ENCODE data around the gene FIGN. TPM values are rescaled to one million over a fixed set of nuclear protein-coding genes. Genes with fewer than 3 reads are reported as not detected.

The FIGN gene
- total and polyA plus RNA-seq, 2 of the 8 experiments (the other 6 are each of a cell fraction or from before 2014, with no cell fraction given), result 5.0 to 22.8 TPM

GRCh38 chr2:163571423-163572102 lies 164.2 kb downstream of the FIGN start:
- no peak overlapping the region for H3K56ac ChIP-seq (replicated peaks; ENCODE audit: insufficient read length, low read depth, low read length)
- H3K27ac ChIP-seq (ENCODE audit: low read depth, low read length), result no peak overlapping the region
- H4K91ac ChIP-seq (replicated peaks; ENCODE audit: insufficient read length, low read length), result no peak overlapping the region
- no peaks in the 10 kb centered on the region; a peak in 1 of 7 replicates for H3K27me3 ChIP-seq (replicated peaks in 1 of 4; ENCODE audit: control insufficient read depth in 3 of 4, extremely low read depth in 1 of 4, insufficient read depth in 3 of 4, low read length in 3 of 4)
- H3K18ac ChIP-seq (ENCODE audit: extremely low read depth, low read length), result no peak overlapping the region
- no peak overlapping the region for H2AK5ac ChIP-seq (ENCODE audit: low read depth, low read length)
- H2BK120ac ChIP-seq (replicated peaks; ENCODE audit: low read depth, low read length), result no peak overlapping the region
- H2BK12ac ChIP-seq (ENCODE audit: low read depth, low read length), result no peak overlapping the region
- H3K4me3 ChIP-seq (ENCODE audit: extremely low read depth in 1 of 4, insufficient read depth in 2 of 4, low read depth in 3 of 4, low read length in 4 of 4), result no peak overlapping the region
- H3K23ac ChIP-seq (ENCODE audit: insufficient read length), result no peak overlapping the region
- H3K4me1 ChIP-seq (replicated peaks in 1 of 4; ENCODE audit: control insufficient read depth in 3 of 4, insufficient read depth in 4 of 4, low read length in 3 of 4), result no peaks in the 10 kb centered on the region
- no peaks in the 10 kb centered on the region for H4K20me1 ChIP-seq (replicated peaks in 1 of 2; ENCODE audit: control insufficient read depth in 1 of 2, insufficient read depth in 2 of 2, low read length in 2 of 2)
- H3K14ac ChIP-seq (ENCODE audit: insufficient read length), result no peak overlapping the region
- H3K79me1 ChIP-seq (ENCODE audit: low read depth, low read length), result no peaks in the 10 kb centered on the region
- H3K9me3 ChIP-seq (ENCODE audit: insufficient read depth in 2 of 2, low read depth in 1 of 2, low read length in 1 of 2), result no peaks in the 10 kb centered on the region
- H3K36me3 ChIP-seq (ENCODE audit: control insufficient read depth in 2 of 4, insufficient read depth in 4 of 4, low read length in 3 of 4), result no peaks in the 10 kb centered on the region
- H2AFZ ChIP-seq (ENCODE audit: low read length), result no peak overlapping the region
- ChIA-PET POLR2A (ENCODE audit: partially characterized antibody) (no interaction called here), CTCF (ENCODE audit: partially characterized antibody) (interaction anchor here (0.6 to 1.8 kb wide), 2 partner anchors 12 to 419 kb away, joined by 3 to 5 read pairs; no protein-coding TSS in a partner anchor)
- H3K4ac ChIP-seq (replicated peaks; ENCODE audit: insufficient read length, low read depth, low read length), result no peak overlapping the region
- no peak overlapping the region for H3K9ac ChIP-seq (replicated peaks in 1 of 4; ENCODE audit: extremely low read depth in 1 of 4, low read depth in 3 of 4, low read length in 3 of 4)
- H2BK20ac ChIP-seq (ENCODE audit: low read length), result no peak overlapping the region
- H2BK5ac ChIP-seq (ENCODE audit: low read depth, low read length), result no peak overlapping the region
- no peak for FAIRE-seq
- no peak overlapping the region for H3K4me2 ChIP-seq (ENCODE audit: insufficient read depth in 1 of 2, low read depth in 2 of 2, low read length in 2 of 2)
- H4K5ac ChIP-seq (ENCODE audit: insufficient read length, low read depth, low read length), result no peak overlapping the region
- DNase-seq (ENCODE audit: low read depth in 1 of 2, low spot score in 2 of 2), result no peak
- H2BK15ac ChIP-seq (ENCODE audit: low read length), result no peak overlapping the region
- H3K23me2 ChIP-seq (ENCODE audit: low read depth, low read length), result no peaks in the 10 kb centered on the region
- no peaks in the 10 kb centered on the region for H3K79me2 ChIP-seq (ENCODE audit: control insufficient read depth in 1 of 2, insufficient read depth in 2 of 2, low read length in 2 of 2)
- 89% methylated on average over 7 of the region's 7 CpGs; no CpG with 5 or more reads in 1 of the 2 experiments for WGBS, 2 experiments (ENCODE audit: extremely low coverage in 1 of 2, insufficient coverage in 1 of 2, insufficient read length in 1 of 2, insufficient replicate concordance in 2 of 2, low coverage in 1 of 2, low lambda C conversion rate in 2 of 2, missing lambda C conversion rate in 1 of 2)
- no peak overlapping the region for H4K8ac ChIP-seq (ENCODE audit: extremely low read depth, insufficient read depth, low read length)

Measured in H1 (cell line).